ENCODE measurements around the gene IFNL3.

DNA sequence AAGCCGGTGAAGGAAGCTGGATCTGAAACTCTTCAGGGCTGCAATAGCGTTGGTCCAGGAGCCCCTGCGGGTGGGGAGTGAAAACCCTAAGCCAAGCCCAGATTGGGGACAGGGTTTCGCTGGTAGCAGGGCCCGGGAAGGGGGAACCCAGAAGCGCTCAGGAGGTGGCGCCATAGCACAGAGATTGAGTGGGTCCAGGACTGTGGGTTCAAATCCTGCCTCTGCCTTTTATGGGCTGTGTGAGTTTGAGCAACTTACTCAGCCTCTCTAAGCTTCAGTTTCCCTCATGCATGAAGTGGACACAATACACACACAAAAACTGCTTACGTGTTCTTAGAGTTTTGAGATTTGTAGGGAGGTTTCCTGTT is 32.4 kb downstream of the IFNL3 start:
- no peak for TF ChIP-seq POLR2A (IDR thresholded peaks at IDR 0.05)
- TF ChIP-seq, protein P1, sequence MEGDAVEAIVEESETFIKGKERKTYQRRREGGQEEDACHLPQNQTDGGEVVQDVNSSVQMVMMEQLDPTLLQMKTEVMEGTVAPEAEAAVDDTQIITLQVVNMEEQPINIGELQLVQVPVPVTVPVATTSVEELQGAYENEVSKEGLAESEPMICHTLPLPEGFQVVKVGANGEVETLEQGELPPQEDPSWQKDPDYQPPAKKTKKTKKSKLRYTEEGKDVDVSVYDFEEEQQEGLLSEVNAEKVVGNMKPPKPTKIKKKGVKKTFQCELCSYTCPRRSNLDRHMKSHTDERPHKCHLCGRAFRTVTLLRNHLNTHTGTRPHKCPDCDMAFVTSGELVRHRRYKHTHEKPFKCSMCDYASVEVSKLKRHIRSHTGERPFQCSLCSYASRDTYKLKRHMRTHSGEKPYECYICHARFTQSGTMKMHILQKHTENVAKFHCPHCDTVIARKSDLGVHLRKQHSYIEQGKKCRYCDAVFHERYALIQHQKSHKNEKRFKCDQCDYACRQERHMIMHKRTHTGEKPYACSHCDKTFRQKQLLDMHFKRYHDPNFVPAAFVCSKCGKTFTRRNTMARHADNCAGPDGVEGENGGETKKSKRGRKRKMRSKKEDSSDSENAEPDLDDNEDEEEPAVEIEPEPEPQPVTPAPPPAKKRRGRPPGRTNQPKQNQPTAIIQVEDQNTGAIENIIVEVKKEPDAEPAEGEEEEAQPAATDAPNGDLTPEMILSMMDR (IDR thresholded peaks at IDR 0.05), result no peak
